ENCODE measurements around the gene FOXQ1.
"Not testable (repeated sequence)": the region's sequence is repeated elsewhere in the genome, so short reads cannot be mapped to it uniquely, and the experiment has no call there.

Gene FOXQ1

DNA sequence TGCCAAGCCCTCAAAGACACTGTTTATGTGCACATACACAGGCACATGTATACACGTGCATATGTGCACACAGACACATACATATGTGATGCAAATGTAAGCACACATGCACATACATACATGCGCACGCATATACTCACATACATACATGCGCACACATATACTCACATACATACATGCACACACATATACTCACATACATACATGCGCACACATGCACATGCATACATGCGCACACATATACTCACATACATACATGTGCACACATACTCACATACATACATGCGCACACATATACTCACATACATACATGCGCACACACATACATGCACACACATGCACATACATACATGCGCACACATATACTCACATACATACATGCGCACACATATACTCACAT lies 20.5 kb upstream of the FOXQ1 start:
- DNase-seq, result no peak

DNA sequence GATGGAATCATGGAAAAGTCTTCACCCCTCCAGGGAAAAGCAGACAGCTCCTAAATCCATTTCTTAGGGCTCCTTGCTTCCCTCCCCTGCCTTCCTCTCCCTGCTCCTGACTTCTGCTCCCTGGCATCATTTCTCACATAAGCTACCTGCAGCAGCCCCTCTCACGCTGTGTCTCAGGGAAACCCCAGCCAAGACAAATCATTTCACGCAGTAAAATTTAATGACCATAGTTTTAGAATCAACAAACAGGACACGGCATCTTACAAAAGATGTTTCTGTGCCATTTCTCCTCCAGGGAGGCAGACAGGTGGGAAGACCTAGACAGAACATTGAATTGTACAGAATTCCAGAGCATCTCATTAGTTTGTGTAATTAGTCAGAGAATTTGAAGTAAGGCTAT lies 16.5 kb upstream of the FOXQ1 start:
- no peak for DNase-seq

DNA sequence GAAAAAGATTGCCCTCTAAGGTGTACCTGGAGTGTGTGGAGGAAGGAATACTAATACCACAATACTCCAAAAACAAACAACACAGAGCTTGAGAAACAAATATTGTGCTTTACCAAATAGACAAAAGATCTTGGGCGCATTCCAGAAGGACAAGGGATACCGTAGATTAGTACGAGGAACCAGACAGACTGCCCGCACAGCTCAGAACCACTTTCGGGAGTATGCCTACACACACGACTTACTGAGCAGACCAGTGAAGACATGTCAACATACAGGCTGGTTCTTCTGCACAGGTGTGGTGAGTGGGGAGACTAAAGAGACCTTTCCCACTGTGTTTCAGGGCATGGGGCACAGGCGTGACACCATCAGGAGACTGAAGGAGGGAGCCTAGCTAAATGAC lies 15.8 kb upstream of the FOXQ1 start:
- DNase-seq, result no peak

DNA sequence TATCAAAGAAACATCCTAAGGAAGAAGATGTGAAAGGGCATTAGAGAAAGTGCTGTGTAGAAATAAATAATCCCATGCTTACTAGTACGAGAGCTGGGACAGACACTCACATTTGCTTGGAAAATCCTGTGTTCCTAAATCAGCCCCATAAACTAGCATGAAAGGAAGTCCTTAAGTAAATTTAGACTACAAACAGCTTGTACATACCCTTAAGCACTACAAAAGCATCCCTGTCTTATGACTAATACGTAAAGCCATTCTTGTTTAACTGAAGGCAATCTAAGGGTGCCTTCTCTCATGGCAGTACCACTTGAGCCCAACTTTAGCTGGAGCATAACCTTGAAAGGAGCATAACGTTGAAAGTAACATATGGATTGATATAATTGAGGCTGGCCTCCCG lies 15.4 kb upstream of the FOXQ1 start:
- DNase-seq, result no peak

DNA sequence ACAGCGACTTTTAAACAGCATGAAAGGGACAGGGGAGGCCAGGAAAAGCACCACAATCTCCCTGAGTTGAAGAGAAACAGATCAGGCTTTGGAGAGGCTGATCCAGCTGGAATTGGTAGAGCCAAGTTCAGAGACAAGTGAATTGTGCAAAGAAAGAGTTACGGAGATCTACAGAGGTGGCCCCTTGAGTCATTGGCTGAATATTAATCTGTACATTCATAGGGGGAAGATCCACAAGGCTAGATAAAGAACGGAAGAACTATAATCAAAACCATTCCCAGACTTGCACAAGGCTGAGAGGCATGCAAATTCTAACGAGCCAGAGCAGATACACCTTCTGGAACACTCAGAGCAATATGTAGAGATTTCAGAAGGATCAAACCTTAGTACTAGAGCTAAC lies 14.2 kb upstream of the FOXQ1 start:
- no peak for DNase-seq

DNA sequence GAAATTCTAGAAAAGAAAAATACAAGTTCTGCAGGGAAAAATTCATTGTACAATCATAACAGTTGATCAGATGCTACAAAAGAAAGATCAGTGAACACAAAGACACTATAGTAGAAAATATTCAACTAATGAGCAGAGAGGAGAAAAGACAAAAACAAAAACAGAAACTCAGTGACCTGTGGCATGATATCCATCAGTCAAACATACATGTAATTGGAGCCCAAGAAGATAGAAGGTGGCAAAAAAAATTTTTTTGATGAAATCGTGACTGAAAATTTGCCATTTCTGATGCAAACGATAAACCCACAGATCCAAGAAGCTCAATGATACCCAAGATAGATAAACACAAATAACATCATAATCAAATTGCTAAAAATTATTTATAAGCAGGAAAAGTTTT lies 13.1 kb upstream of the FOXQ1 start:
- no peak for DNase-seq

DNA sequence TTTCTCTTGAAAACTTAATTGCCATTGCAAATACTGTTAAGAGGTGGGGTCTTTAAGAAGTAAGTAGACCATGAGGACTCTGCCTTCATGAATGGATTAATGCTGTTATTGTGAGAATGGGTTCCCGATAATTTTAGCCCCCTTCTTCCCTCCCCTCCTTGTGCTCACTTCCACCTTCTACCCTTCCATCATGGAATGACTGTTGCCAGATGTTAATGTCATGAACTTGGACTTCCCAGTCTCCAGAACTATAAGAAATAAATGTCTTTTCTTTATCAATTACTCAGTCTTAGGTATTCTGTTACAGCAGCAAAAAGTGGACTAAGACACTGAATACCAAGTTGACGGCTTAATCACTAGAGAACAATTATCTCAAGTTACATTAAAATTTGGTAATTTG lies 5.8 kb upstream of the FOXQ1 start:
- DNase-seq, result no peak

DNA sequence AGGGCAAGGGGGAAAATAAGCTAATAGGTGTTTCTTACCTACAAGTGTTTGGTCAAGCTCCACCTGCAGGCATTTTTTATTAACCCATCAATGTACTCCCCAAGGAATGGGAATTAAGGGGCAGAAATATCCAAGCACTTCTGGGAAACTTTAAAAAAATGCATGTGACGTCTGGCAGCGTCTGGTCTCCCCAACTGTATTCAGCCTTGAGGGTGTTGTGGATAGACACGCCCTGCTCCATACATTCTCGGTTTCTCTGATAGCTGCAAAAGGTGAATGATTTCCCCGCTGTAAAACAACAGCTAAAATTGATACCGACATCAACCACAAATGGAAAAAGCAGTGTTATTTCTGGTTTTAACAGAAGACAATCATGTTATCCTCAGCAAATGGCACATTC lies 2.5 kb upstream of the FOXQ1 start:
- DNase-seq, result no peak

DNA sequence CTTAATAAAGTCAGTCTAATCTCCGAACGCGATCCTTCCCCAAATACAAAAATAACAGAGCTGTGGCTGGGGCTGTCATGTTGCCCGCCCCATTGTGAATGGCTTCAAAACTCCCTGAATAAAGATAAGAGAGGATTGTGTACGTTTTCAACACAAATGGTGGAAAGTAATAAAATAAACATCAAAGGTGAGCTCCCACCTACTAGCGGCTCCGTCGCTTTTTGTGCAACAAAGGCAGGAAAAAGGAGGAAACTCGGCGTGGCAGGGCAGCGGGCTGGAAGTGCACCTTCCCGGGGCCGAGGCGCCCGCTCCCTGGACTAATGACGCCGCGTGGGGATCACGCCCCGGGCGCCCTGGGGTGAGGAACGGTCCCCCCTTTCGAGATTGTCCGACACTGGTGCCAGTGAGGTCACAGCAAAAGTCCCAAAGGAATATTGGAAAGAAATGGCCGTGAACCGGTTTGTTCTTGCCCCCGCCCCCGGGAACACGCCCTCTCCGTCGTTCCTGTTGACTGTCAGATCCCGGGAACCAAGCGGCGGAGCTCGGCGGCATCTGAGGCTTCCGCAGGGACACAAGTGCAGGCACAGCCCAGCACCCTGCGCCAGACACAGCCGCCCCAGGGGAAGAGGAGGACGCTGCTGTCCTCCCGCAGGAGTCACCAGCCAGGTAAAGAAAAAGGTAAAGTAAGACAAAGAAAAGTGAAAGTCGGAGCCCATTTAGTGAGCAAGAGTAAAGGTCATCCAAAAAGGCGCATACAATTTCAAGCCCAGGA lies 1.1 kb upstream of the FOXQ1 start:
- no peak for DNase-seq

DNA sequence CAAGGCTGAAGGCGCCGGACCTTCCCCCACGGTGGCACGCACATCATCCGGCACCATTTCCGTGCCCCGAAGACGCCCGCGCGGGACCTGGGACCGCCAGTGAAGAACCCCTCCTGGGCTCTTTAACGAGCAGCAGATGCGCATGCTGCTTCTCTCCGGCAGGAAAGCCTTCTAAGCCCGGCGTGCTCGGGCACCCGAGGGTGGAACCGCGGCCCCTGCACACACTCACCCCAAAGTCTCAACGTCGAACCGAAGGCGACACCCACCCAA lies 240 bp downstream of the FOXQ1 start:
- DNase-seq, result peak; percentile 29

DNA sequence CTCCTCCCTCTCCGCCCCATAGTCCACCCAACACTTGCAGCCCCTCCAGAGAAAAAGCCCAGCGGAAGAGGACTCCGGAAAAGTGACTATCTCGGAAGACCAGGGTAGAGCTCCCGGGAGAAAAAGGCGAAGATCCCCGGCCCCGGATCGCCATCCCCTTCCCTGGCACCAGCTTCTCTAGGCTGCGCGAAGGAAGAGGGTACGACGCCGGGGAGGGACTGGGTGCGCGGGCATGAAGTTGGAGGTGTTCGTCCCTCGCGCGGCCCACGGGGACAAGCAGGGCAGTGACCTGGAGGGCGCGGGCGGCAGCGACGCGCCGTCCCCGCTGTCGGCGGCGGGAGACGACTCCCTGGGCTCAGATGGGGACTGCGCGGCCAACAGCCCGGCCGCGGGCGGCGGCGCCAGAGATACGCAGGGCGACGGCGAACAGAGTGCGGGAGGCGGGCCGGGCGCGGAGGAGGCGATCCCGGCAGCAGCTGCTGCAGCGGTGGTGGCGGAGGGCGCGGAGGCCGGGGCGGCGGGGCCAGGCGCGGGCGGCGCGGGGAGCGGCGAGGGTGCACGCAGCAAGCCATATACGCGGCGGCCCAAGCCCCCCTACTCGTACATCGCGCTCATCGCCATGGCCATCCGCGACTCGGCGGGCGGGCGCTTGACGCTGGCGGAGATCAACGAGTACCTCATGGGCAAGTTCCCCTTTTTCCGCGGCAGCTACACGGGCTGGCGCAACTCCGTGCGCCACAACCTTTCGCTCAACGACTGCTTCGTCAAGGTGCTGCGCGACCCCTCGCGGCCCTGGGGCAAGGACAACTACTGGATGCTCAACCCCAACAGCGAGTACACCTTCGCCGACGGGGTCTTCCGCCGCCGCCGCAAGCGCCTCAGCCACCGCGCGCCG lies 822 bp downstream of the FOXQ1 start:
- peak; percentile 42 for DNase-seq

DNA sequence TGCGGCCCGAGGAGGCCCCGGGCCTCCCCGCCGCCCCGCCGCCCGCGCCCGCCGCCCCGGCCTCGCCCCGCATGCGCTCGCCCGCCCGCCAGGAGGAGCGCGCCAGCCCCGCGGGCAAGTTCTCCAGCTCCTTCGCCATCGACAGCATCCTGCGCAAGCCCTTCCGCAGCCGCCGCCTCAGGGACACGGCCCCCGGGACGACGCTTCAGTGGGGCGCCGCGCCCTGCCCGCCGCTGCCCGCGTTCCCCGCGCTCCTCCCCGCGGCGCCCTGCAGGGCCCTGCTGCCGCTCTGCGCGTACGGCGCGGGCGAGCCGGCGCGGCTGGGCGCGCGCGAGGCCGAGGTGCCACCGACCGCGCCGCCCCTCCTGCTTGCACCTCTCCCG lies 1.5 kb downstream of the FOXQ1 start:
- DNase-seq, result no peak

DNA sequence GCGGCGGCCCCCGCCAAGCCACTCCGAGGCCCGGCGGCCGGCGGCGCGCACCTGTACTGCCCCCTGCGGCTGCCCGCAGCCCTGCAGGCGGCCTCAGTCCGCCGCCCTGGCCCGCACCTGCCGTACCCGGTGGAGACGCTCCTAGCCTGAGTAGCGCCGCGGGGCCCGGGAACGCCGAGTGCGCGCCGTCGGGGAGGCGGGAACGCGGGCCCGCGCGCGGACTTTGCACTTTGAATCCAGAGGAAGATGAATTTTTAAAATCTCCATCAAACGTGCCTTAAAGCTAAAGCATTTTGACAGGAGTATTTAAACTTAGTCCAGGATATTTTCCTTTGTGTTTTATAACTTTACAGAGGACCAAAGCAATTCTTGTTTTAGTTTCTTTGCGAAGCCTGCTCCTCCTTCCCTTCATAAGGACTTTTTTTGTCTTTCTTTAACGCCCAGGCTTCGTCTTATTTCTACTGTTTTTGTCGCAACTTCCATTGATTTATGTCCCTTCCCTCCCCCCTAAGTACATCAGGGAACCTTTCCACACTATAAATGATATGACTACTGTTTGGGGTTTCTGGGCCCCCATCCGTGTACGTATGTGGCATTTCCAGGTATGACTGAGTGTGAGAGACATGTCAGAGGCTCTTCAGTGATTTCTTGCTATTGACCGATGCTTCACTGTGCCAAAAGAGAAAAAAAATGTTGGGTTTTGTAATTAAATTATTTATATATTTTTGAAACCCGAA lies 2.0 kb downstream of the FOXQ1 start:
- DNase-seq, result peak; percentile 65

DNA sequence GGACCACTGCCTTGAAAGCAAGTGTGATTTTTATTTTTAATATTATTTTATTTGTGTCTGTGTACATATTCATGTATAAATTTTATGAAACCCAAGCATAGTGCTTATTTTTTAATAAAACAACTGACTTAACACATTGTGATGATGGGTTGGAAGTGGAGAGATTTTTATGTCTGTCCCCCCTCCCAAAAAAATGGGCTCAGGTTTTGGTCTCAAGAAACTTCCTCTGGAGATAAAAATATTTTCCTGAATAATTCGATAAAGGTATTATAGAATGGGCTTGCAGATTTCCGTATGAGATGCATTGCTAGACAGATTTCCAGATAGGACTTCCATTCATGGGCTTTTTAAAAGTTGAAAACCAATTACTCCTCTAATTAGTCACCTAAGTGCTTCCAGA lies 2.7 kb downstream of the FOXQ1 start:
- DNase-seq, result no peak

DNA sequence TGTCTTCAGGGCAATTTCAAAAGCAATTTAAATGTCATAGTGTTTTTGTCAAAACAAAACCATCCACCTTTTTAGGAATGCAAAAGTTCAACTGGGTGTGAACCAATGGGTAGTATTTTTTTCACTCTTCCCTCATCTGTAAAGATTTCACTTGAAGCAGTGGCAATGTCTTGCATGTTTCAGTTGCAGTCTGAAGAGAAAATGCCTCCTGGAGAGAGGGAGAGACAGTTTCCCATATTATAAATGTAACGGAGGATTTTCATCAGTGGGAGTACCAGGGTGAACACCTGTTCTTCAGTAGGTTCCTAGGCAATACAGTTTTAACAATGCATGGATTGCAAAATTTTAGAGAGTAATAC lies 3.3 kb downstream of the FOXQ1 start:
- no peak for DNase-seq

DNA sequence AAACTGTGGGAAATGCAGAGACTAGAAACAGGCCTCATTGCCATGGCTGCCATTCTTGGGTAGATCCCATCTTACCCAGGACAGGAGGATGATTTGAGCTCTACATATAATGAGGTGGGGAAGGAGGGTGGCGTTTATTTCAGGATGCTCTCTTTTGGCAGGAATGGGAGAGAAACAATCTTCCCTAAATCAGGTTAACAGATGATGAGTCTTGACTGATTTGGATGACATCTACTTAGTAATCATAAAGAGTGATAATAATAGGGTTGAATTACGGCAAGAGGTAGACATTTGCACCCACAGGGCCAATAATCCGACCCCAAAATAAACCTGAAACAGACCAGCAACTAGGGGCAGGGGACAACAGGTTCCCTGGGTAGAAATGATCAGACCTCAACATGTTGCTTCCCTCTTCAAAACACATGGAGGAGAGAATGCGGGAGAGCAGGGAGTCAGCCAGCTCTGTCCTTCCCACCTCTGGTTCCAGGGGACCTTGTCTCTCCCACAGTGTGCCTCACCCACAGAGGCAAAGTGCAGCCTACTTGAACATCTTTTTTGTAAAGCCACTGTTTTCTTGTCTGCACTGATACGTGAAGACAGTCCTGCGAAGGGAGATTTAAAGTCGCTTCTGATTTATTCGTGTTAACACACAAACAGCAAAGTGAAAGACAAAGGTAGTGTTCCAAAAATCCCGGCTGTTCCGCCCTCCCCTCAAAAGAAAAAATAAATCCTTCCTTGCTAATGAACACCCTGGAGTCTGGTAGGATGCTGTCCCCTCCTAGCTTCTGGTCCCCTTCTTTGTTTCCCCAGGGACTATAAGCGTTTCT lies 3.9 kb downstream of the FOXQ1 start:
- DNase-seq, result no peak

DNA sequence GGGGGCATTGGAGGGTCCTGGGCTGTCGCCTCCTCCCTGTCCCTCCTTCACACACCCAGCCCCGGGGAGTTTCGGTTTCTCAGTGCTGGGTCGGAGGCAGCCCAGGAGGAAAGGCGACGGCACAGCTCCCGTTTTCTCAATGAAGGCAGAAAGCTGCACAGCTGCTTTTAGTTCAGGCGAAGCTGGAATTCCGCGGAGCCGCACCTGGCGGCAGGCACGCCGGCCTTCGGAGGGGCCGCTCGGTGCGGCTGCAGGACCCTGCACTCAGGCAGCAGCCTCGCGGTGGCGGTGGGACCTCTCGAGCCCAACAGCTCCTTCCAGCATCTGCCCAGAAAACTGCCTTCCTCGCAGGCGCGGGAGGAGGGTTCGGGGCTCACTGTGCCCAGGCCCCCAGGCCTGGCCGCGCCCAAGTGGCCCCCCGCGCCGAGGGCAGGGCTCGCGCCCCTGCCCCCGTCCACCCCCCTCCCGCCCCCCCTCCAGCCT lies 4.6 kb downstream of the FOXQ1 start:
- peak; percentile 53 for DNase-seq

DNA sequence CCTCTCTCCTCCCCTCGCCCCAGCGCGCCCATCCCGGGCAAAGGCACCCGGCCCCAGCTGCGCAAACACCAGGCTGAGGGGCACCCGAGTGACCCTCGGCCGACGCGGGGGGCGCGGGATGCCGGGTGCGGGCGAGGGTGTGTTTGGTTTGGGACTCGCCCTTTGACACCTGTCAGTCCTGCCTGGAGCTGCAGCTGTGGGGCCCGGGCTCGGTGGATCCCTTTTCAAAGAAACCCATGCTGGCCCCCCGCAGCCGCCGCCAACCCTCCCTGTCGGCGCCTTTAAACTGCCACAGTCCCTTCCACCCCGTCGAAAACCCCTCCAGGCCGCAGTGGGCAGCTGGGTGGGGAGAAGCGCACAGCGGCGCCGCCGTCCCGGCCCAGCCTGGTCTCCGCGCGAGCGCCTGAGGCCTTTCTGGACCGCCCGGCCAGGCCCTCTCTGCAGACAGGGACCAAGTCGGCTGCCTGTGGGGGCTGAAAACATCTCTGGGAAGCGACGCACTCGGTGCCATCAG lies 5.5 kb downstream of the FOXQ1 start:
- DNase-seq, result no peak

DNA sequence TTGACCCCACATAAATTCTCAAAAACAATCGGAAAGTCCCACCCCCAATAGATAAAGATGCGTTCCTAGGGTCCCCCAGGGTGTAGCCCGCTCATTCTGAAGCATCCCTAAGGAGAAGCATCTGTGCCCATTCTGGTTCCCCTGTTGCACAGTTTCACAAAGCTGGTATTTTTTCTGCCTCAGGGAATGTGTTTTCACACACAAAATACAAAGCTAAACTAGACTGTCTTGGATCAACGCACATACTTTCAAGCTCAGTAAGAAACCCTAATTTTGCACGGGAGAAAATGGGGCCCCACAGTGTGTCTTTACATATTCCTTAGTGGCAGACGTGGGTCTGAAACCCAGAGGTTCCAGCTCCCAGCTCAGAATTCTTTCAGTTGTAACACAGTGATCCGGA lies 6.1 kb downstream of the FOXQ1 start:
- no peak for DNase-seq

DNA sequence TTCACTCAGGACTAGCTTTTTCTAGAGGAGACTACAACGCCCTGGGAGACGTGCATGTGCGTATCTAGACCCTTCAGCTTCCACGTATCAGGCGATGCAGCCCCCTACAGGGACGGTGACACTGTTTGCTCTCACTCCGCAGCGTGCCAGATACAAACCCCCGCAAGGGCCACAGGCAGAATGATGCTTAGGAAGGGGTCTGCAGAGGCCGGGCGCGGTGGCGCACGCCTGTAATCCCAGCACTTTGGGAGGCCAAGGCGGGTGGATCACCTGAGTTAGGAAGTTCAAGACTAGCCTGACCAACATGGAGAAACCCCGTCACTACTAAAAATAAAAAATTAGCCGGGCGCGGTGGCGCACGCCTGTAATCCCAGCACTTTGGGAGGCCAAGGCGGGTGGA lies 6.7 kb downstream of the FOXQ1 start:
- DNase-seq, result not testable (repeated sequence)

DNA sequence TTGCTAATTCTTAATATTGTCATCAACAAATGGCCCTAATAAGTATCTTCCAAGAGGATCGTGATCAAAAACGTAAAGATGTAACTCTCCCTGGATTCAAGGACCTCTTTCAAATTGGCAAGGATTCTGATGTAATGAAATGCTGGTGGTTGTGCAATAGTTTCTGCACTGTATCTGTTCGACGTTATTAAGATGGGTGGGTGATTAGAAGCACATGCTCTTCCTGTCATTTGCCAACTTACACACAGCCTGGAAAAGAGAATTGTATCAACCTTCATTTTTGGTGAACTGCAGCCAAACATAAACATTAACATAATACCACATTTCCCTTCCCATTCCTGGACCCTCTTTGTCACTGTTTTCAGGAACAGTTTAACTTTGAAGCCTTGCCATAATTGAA lies 9.8 kb downstream of the FOXQ1 start:
- no peak for DNase-seq

DNA sequence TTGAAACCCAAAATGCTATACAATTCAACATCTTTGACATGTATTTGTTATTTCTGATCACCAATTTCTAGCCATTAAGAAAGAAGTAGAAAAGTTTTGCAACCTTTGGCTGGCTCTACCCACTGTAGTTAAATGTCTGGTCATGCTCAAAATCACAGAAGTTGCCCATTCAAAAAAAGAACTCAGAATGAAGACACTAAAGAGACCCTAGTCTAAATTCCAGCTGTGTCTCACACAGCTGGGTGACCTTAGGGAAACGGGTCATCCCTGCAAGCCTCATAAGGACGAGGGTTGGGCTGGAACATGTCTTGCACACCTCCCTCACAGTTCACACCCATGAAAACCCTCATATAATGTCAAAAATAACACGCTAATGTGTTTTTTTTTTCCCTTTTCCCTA lies 10.3 kb downstream of the FOXQ1 start:
- DNase-seq, result no peak

DNA sequence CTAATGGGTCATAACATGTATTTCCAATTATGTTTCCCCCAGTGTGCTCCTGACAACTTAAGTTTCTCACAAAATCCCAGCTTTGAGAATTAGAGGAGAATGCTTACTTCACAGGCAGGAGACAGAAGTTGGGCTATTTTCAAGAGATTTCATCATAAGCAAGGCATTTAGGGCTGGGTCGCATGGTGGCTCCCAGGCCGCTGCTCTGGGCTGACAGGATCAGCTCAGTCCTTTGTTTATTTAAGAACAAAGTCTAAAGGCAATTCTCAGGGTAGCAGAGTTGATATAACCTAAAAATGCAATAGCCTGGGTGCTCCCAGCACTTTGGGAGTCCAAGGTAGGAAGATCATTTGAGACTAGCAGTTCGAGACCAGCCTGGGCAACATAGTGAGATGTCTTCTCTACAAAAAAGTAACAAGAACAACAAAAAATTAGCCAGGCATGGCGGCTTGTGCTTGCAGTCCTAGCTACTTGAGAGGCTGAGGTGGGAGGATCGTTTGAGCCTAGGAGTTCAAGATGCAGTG lies 10.9 kb downstream of the FOXQ1 start:
- DNase-seq, result no peak
